ENCODE data around the gene UBE2E2. TPM values are rescaled to one million over a fixed set of nuclear protein-coding genes. Genes with fewer than 3 reads are reported as not detected.

The UBE2E2 gene
- total and polyA plus RNA-seq, 12 donors = 19.5 to 63.8 (median 52.2) TPM

DNA sequence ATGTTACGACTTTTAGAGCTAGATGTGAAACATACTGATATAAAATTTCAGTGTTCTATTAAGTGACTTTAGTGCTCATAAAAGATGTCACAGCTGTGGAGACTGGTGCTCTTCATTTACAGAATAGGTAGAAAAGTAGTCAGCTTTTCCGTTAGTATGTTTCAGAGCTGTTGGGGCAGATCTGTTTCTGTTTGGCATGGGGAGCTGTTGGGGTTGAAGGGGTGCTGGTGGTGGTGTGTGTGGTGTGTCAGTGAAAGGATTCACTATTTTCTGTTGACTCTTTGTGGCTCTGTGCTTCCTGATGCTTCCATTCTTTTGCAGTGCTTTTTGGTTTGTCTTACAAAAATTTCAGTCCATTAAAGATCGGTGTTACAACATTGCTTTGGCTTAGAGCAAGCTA lies 3.2 kb downstream of the UBE2E2 start:
- H3K27me3 ChIP-seq = peaks cover 0 to 7% (median 0%) of the 10 kb centered on the region in 7 donors
- H3K36me3 ChIP-seq = peaks cover 0 to 6% (median 0%) of the 10 kb centered on the region in 9 donors
- H3K9me3 ChIP-seq = no peaks in the 10 kb centered on the region
- ATAC-seq = no peak
- TF ChIP-seq CTCF (IDR thresholded peaks at IDR 0.05) = no peak
- intact Hi-C loops (cut with DNase I) = loop anchor here in 4 of 10 donors (10.0 kb wide), 3 partner anchors 558 to 608 kb away; partner anchors contain the start of gene UBE2E1 (in 3 of the 4)
- no peak overlapping the region for H3K4me3 ChIP-seq
- WGBS, 2 donors = 88 to 89% methylated on average over 3 of the region's 3 CpGs
- no peak overlapping the region for H3K27ac ChIP-seq
- peaks cover 0 to 49% (median 20%) of the 10 kb centered on the region in 9 donors for H3K4me1 ChIP-seq
- DNase-seq = no peak

GRCh38 chr3:23209103-23209502 lies 6.0 kb downstream of the UBE2E2 start:
- Histone ChIP-seq H3K27me3 (peaks cover 0 to 7% (median 0%) of the 10 kb centered on the region in 7 donors), H3K4me3 (no peak overlapping the region), H3K4me1 (peaks cover 0 to 37% (median 20%) of the 10 kb centered on the region in 9 donors), H3K9me3 (no peaks in the 10 kb centered on the region), H3K36me3 (peaks cover 0 to 6% (median 0%) of the 10 kb centered on the region in 9 donors), H3K27ac (no peak overlapping the region)
- intact Hi-C loops (cut with DNase I) = loop anchor here in 4 of 10 donors (10.0 kb wide), 3 partner anchors 556 to 606 kb away; partner anchors contain the start of gene UBE2E1 (in 3 of the 4)
- WGBS, 2 donors = 0 to 48% methylated on average over 1 of the region's 1 CpG
- DNase-seq = no peak
- no peak for ATAC-seq
- TF ChIP-seq CTCF (IDR thresholded peaks at IDR 0.05) = no peak

DNA sequence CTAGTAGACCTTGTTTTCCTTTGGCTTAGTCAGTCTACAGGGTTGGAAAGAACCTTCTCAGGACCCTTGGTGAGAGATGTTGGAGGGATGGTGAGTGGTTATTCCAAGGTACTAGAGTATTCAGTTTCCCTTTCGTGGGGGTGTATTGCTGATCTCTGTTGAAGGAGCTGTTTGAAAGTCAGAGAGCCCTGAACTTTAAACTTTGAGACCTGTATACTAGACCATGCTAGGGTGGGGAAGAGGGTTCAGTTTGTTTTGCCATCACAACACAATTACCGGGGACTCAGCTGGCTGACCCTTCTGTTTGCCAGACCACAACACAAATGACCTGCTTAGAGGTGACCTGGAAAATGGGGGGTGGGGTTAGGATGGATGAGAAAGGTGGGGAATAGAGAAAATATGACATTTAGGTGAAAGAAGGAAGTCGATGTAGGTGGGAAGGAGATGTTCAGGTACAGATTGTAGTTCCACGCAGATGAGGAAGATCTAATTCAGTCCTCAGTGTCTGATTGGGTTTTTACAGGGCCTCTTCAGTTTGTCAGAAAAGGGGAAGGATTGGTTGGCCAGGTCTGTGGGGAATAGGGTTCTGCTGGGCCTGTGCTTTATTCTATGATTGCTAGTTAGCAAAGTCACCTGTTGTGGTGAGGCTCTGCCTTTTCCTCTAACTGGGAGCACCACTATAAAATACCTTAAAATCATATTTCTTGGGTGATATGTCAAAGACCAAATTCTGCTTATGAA lies 6.8 kb downstream of the UBE2E2 start:
- no peak overlapping the region for H3K27ac ChIP-seq
- intact Hi-C loops (cut with DNase I) = loop anchor here in 4 of 10 donors (10.0 kb wide), 3 partner anchors 555 to 605 kb away; partner anchors contain the start of gene UBE2E1 (in 3 of the 4)
- WGBS, 2 donors = 93 to 94% methylated on average over 4 of the region's 4 CpGs
- H3K4me3 ChIP-seq = no peak overlapping the region
- H3K27me3 ChIP-seq = peaks cover 0 to under 1% (median 0%) of the 10 kb centered on the region in 7 donors
- TF ChIP-seq CTCF (IDR thresholded peaks at IDR 0.05) = no peak
- H3K36me3 ChIP-seq = peaks cover 0 to 6% (median 0%) of the 10 kb centered on the region in 9 donors
- DNase-seq = no peak
- H3K9me3 ChIP-seq = no peaks in the 10 kb centered on the region
- no peak for ATAC-seq
- peaks cover 0 to 29% (median 14%) of the 10 kb centered on the region in 9 donors for H3K4me1 ChIP-seq

DNA sequence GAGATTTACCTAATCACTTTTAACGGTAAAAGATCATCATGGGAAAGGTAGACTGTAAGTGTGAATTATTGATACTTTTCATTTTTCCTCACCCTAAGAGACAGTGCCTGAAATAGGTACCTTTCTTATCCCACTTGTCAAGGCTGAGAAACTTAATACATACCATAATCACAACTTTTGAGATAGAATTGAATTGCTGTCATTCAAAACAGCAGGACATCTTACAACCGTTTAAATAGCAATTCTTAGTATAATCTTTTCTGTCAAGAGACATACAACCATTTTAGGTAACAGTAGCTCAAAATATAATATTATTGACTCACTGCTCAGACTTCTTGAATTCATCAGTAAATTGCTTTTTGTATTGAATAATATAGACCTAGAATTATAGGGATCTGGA lies 10.7 kb downstream of the UBE2E2 start:
- Histone ChIP-seq H3K9me3 (no peaks in the 10 kb centered on the region), H3K4me1 (peaks cover 0 to 18% (median 13%) of the 10 kb centered on the region in 9 donors), H3K27ac (no peak overlapping the region), H3K36me3 (peaks cover 0 to 6% (median 0%) of the 10 kb centered on the region in 9 donors), H3K27me3 (no peaks in the 10 kb centered on the region), H3K4me3 (no peak overlapping the region)
- intact Hi-C loops (cut with DNase I) = no loop called here
- ATAC-seq (no peak), DNase-seq (no peak)
- no peak for TF ChIP-seq CTCF (IDR thresholded peaks at IDR 0.05)
- WGBS, 2 donors = 28 to 53% methylated on average over 2 of the region's 2 CpGs
